Measurements from ENCODE around the gene DIP2C.

Gene DIP2C

GRCh38 chr10:307659-308058 lies 381.8 kb downstream of the DIP2C start:
- Histone ChIP-seq H3K4me2 (ENCODE audit: low read depth, low read length, poor library complexity, severe bottlenecking) (no peak overlapping the region), H3K79me2 (ENCODE audit: insufficient read depth, low read length) (no peaks in the 10 kb centered on the region), H2AFZ (ENCODE audit: low read length) (no peak overlapping the region), H3K4me3 (ENCODE audit: low read length, poor library complexity, severe bottlenecking) (no peak overlapping the region), H3K9me3 (ENCODE audit: insufficient read depth, low read depth, low read length) (no peaks in the 10 kb centered on the region), H3K4me1 (ENCODE audit: insufficient read depth, low read length, poor library complexity, severe bottlenecking) (peaks cover 30% of the 10 kb centered on the region), H3K36me3 (ENCODE audit: insufficient read depth, low read length) (no peaks in the 10 kb centered on the region), H3K9me2 (replicated peaks; ENCODE audit: low read depth, low read length) (no peaks in the 10 kb centered on the region), H3F3A (ENCODE audit: low read depth) (no peaks in the 10 kb centered on the region), H3K9ac (ENCODE audit: low read depth, low read length, poor library complexity, severe bottlenecking) (no peak overlapping the region), H4K20me1 (ENCODE audit: insufficient read depth, low read length, poor library complexity, severe bottlenecking) (no peaks in the 10 kb centered on the region), H3K27me3 (ENCODE audit: insufficient read depth, low read length, poor library complexity, severe bottlenecking) (no peaks in the 10 kb centered on the region)
- TF ChIP-seq EZH2phosphoT487 (IDR thresholded peaks at IDR 0.05; ENCODE audit: borderline replicate concordance) (no peak), CTCF (conservative IDR thresholded peaks at IDR 0.05; ENCODE audit: low read length) (no peak)

- Histone ChIP-seq H3K9ac (ENCODE audit: low read depth, low read length, poor library complexity, severe bottlenecking) (no peak overlapping the region), H3K4me1 (ENCODE audit: insufficient read depth, low read length, poor library complexity, severe bottlenecking) (peaks cover 30% of the 10 kb centered on the region), H3F3A (ENCODE audit: low read depth) (no peaks in the 10 kb centered on the region), H2AFZ (ENCODE audit: low read length) (0 out of 2 replicates have a peak overlapping the region, but pooled peaks have one; percentile 13), H3K36me3 (ENCODE audit: insufficient read depth, low read length) (no peaks in the 10 kb centered on the region), H3K4me3 (ENCODE audit: low read length, poor library complexity, severe bottlenecking) (no peak overlapping the region), H4K20me1 (ENCODE audit: insufficient read depth, low read length, poor library complexity, severe bottlenecking) (no peaks in the 10 kb centered on the region), H3K27me3 (ENCODE audit: insufficient read depth, low read length, poor library complexity, severe bottlenecking) (no peaks in the 10 kb centered on the region), H3K9me3 (ENCODE audit: insufficient read depth, low read depth, low read length) (no peaks in the 10 kb centered on the region), H3K4me2 (ENCODE audit: low read depth, low read length, poor library complexity, severe bottlenecking) (peak overlapping the region; percentile 29), H3K79me2 (ENCODE audit: insufficient read depth, low read length) (no peaks in the 10 kb centered on the region), H3K9me2 (replicated peaks; ENCODE audit: low read depth, low read length) (no peaks in the 10 kb centered on the region)
- TF ChIP-seq EZH2phosphoT487 (IDR thresholded peaks at IDR 0.05; ENCODE audit: borderline replicate concordance) (no peak), CTCF (conservative IDR thresholded peaks at IDR 0.05; ENCODE audit: low read length) (no peak)
Observed at GRCh38 chr10:306675-307185, 382.7 kb downstream of the DIP2C start.

GRCh38 chr10:306007-306674 lies 383.3 kb downstream of the DIP2C start:
- Histone ChIP-seq H3K4me3 (ENCODE audit: low read length, poor library complexity, severe bottlenecking) (no peak overlapping the region), H3F3A (ENCODE audit: low read depth) (no peaks in the 10 kb centered on the region), H4K20me1 (ENCODE audit: insufficient read depth, low read length, poor library complexity, severe bottlenecking) (no peaks in the 10 kb centered on the region), H3K9ac (ENCODE audit: low read depth, low read length, poor library complexity, severe bottlenecking) (no peak overlapping the region), H3K9me2 (replicated peaks; ENCODE audit: low read depth, low read length) (no peaks in the 10 kb centered on the region), H3K36me3 (ENCODE audit: insufficient read depth, low read length) (no peaks in the 10 kb centered on the region), H3K4me2 (ENCODE audit: low read depth, low read length, poor library complexity, severe bottlenecking) (peak overlapping the region; percentile 29), H3K27me3 (ENCODE audit: insufficient read depth, low read length, poor library complexity, severe bottlenecking) (no peaks in the 10 kb centered on the region), H3K9me3 (ENCODE audit: insufficient read depth, low read depth, low read length) (no peaks in the 10 kb centered on the region), H3K79me2 (ENCODE audit: insufficient read depth, low read length) (no peaks in the 10 kb centered on the region), H2AFZ (ENCODE audit: low read length) (0 out of 2 replicates have a peak overlapping the region, but pooled peaks have one; percentile 13), H3K4me1 (ENCODE audit: insufficient read depth, low read length, poor library complexity, severe bottlenecking) (peaks cover 30% of the 10 kb centered on the region)
- TF ChIP-seq EZH2phosphoT487 (IDR thresholded peaks at IDR 0.05; ENCODE audit: borderline replicate concordance) (no peak), CTCF (conservative IDR thresholded peaks at IDR 0.05; ENCODE audit: low read length) (no peak)

All from Loucy (cell line).